ENCODE measurements around the gene DKC1.

Gene DKC1

DNA sequence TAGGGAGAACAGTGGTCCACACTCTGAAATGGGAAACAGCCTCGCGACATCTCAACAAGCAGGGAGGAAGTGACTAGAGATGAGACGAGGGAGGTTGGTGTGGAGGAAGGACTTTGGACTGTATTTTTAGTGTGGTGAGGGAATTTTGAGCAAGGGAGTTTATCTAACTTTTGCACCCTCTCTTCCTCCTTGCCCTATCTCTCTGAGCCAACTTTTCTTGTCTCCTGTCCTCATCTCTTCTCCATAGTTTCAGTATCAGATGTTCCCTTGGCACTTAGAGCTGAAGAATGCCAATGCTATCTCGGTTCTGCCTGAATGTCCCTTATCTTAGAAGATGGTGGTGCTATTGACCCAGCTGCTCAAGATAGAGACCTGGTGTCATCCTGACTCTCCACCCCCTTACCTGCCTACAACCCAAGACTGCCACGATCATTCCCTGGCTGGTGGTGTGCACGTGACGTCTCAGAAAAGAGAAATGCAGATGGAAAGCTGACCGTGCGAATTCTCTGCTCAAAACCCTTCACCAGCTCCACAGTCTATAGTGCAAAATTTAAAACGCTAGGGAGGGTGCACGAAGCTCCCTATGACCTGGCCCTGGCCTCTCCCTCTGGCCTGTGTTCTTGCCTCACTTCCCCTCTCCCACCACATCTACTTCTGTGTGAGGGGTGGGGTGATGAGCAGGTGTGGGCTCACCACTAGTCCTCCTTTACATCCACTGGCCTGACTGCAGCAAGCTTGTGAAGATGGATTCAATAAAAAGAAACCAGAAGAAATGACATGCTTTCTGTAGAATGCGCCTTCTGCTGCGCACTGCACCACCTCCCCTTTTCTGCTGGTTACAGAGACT, 21.7 kb downstream of the DKC1 start:
- H3K4me3 ChIP-seq (ENCODE audit: low read length), result no peak overlapping the region
- TF ChIP-seq, protein P1, sequence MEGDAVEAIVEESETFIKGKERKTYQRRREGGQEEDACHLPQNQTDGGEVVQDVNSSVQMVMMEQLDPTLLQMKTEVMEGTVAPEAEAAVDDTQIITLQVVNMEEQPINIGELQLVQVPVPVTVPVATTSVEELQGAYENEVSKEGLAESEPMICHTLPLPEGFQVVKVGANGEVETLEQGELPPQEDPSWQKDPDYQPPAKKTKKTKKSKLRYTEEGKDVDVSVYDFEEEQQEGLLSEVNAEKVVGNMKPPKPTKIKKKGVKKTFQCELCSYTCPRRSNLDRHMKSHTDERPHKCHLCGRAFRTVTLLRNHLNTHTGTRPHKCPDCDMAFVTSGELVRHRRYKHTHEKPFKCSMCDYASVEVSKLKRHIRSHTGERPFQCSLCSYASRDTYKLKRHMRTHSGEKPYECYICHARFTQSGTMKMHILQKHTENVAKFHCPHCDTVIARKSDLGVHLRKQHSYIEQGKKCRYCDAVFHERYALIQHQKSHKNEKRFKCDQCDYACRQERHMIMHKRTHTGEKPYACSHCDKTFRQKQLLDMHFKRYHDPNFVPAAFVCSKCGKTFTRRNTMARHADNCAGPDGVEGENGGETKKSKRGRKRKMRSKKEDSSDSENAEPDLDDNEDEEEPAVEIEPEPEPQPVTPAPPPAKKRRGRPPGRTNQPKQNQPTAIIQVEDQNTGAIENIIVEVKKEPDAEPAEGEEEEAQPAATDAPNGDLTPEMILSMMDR (IDR thresholded peaks at IDR 0.05; ENCODE audit: insufficient read depth, low read depth, low read length, missing control alignments), result no peak
- no peak for DNase-seq (ENCODE audit: low read depth)

DNA sequence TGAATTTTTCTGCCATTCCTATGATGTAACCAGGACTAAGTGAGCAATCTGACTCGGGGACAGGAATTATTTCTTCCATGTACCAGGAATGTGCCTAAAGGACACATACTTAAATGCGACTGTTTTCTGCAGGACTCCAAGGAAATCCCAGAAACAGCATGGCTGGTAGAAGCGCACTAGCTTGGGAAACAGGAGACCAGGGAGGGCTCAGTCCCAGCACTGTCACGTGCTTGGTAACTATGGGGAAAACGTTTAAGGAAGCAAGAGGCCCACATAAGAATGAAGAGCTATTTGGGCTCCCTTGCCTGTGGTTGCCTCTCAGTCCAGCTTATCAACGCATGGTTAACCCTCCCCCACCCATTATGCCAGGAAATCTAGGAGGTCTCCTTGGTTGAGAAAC, 23.1 kb downstream of the DKC1 start:
- H3K4me3 ChIP-seq (ENCODE audit: low read length), result no peak overlapping the region
- TF ChIP-seq, protein P1 (IDR thresholded peaks at IDR 0.05; ENCODE audit: insufficient read depth, low read depth, low read length, missing control alignments), result no peak
- no peak for DNase-seq (ENCODE audit: low read depth)

DNA sequence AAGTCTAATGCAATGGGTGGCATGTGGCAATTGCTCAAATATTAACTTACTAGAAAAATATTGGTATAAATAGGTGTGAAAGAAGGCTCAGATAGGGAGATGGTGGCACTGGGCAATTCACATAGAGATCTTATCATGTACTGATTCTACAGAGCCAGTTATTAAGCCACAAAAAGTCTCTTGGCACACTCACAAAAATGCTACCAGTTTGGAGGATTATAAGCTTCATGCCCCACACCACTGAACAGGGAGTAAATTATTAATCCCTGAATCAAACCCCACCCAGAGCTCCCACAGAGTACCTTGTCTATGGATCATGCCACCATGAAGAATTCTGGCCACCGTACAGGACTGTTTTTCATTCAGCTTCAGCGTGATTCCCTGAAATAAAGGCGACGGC, 28.8 kb downstream of the DKC1 start:
- DNase-seq (ENCODE audit: low read depth), result no peak
- TF ChIP-seq, protein P1 (IDR thresholded peaks at IDR 0.05; ENCODE audit: insufficient read depth, low read depth, low read length, missing control alignments), result no peak
- H3K4me3 ChIP-seq (ENCODE audit: low read length), result no peak overlapping the region

DNA sequence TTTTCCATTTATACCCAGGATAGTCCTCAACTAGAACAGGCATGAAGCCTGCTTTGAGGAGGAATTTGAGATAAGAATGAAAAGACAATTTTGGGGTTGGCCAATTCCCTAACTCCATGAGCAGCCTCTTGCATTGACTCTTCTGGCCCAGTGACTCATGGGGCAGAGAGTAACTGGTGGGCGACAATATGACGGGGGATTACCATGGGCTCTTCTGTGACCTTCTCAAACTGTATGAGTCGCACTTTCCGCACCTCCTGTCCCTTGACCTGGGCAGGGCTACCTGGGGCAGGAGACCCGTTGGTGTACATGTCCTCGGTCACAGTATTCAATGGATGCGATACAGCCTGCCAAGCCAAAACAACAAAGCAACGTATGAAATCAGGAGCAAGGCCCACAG, 29.3 kb downstream of the DKC1 start:
- DNase-seq (ENCODE audit: low read depth), result no peak
- no peak overlapping the region for H3K4me3 ChIP-seq (ENCODE audit: low read length)
- TF ChIP-seq, protein P1 (IDR thresholded peaks at IDR 0.05; ENCODE audit: insufficient read depth, low read depth, low read length, missing control alignments), result no peak

DNA sequence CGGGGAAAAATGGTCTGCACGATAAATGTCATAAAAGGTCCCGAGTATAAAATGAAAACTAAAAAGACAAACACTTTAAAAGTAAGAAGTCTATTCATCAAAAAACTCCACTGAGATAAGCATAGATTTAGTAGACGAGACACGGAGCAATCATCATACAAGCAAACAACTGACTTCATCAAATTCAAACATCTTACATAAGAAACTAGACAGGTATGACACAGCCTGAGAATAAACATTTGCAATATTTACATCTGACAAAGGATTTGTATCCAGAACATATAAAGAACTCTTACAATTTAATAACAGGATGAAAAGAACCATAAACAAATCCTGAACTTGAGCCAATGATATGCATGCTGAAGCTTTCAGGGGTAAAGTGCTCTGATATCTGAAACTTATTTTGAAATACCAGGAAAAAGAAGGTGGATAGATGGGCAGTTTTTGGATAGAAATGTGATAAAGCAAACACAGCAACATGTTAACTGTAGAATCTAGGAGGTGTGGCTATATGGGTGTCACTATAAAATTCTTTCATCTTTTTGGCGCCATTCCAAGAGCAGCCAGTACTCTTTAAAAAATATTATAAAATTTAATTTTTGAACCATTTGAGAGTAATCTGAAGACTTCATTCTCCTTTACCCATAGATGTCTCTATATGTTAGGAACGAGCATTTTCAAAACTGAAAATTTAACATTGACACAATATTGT, 30.6 kb downstream of the DKC1 start:
- H3K4me3 ChIP-seq (ENCODE audit: low read length), result no peak overlapping the region
- TF ChIP-seq, protein P1 (IDR thresholded peaks at IDR 0.05; ENCODE audit: insufficient read depth, low read depth, low read length, missing control alignments), result no peak
- no peak for DNase-seq (ENCODE audit: low read depth)

DNA sequence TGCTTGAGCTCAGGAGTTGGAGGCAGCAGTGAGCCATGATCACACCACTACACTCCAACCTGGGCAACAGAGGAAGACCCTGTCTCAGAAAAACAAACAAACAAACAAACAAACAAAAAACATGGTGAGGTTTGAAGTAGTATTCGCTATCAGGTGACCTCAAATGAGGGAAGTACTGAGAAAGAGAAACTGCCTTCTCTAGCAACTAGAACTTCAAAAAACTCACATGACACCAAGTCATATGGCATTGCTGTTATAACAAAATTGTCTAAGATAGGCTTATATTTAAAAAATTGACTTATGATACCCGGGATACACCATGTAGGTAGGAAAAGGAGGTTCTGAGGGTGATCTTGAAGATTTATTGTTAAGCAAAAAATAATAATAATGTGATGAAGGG, 32.4 kb downstream of the DKC1 start:
- TF ChIP-seq, protein P1 (IDR thresholded peaks at IDR 0.05; ENCODE audit: insufficient read depth, low read depth, low read length, missing control alignments), result no peak
- no peak overlapping the region for H3K4me3 ChIP-seq (ENCODE audit: low read length)
- no peak for DNase-seq (ENCODE audit: low read depth)
